Activated effector memory CD4-positive, alpha-beta T cell treated with Interleukin-2 at 50 U/mL for 16 hours (primary cell): ENCODE measurements around the gene VPS33B.
A peak's percentile ranks its signal among the peaks of the same experiment; 100 is the strongest.

ENCODE experiments used
- DNase-seq: peaks from one replicate; pipeline ENCODE4 v3.0.0-alpha.2; 2020

The VPS33B gene

DNA sequence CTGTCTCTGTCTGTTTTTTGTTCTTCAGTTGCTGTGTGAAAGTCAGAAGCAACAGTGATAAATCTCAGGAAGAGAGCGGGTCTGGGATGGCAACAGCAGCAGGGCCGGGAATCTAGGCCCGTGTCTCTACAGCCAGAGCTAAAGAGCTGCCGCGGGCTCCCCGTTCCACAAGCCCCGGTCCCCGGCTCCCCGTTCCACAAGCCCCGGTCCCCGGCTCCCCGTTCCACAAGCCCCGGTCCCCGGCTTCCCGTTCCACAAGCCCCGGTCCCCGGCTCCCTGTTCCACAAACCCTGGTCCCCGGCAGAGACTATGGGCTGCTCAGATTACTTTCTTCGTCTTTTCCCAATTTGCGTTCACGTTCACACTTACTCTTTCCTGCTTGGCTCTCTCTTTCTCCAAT is 48.2 kb downstream of the VPS33B start:
- no peak for DNase-seq

DNA sequence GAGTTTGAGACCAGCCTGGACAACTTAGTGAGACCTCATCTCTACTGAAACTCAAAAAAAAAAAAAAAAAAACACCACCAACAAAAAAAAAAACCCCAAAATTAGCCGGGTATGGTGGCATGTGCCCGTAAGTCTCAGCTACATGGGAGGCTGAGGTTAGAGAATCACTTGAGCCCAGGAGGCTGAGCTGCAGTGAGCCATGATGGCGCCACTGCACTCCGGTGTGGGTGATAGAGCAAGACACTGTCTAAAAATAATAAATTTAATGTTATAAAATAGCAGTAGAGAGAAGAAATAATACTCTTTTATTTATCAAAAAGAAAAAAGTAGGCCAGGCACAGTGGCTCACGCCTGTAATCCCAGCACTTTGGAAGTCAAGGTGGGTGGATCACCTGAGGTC is 50.3 kb downstream of the VPS33B start:
- no peak for DNase-seq

DNA sequence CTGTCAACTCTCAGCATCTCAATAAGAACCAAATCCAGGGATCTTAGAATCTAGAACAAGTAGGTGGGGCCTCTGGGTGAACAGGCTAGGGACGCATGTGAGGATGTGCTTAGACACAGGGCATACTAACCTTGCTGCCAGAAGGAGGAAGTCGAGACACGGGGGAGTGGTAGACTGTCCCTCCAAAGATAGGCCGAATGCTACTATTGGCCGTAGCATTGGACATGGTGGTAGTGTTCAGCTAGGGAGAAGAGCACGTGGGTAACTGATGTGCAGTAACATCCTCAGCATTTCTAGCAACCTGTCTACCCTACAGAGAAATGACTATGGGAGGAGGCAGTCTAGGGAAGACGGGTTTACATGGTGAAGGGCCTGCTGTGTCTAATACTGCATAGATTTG is 52.1 kb downstream of the VPS33B start:
- DNase-seq = no peak

DNA sequence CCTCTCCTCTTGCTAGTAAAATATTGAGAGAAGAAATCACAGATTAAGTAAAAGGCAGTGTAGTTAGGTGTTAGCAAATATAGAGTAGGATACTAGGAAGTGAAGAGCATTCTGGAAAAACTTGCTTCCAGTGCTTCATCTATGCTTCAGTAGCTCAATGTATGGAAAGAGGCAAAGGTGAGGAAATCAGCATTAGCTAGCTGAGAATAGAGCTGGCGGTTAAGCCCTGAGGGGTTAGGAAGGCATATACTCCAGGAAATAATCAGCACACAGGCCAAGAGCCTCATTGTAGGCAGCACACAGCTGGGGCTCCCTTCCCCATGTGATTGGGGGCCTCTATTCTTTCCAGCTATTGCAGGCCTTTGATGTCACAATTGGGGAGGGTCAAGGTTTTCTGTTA is 54.0 kb downstream of the VPS33B start:
- no peak for DNase-seq

DNA sequence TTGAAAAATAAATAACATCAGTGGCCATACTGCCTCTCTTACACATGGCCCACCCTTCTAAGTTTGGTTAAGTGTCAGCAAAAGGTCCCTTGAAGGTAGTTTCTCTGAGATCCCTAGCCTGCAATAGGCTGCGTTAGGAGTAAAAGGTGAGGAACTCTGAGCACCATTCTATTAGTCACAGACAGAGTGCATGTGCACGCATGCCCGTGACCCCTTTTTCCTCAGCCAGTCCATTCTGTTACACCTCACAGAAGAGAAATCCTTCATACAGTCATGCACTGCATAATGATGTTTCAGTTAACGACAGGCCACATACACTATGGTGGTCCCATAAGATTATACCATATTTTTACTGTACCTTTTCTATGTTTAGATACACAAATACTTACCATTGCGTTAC is 55.2 kb downstream of the VPS33B start:
- DNase-seq = no peak

DNA sequence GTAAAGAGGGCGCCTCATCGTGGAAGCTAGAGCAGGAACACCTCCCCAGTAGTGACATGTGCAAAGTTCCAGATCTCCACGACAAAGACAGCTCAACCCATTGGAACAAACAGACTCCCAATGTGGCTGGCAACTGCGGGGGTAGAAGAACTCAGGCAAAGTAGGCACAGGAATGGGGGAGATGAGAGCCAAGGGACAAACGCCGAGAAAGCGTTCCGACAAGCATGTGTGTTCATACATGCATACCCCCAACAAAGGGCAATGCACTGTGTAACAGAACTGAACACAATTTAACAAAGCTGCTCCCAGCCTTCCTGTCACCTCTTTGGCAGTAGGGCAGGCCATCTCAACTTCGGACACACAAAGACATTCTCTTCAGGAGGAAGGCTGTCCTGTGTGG is 56.1 kb downstream of the VPS33B start:
- no peak for DNase-seq

DNA sequence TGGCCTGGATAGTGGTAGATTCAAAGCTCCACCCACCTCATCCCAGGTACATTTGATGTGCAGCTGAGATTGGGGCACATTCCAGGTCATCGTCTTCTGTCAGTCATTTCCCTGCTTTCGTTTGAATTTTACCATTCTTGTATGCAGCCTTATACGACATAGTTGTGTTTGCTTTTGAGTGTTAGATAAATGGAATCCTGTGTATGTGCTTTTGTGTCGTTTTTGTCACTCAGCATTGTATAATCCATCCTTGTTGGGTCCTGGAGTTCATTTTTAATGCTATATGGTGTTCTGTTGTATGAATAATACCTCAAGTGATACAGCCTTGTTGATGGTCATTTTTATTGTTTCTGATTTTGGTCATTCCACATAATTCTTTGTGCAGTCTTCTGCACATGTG is 60.4 kb downstream of the VPS33B start:
- DNase-seq = no peak

DNA sequence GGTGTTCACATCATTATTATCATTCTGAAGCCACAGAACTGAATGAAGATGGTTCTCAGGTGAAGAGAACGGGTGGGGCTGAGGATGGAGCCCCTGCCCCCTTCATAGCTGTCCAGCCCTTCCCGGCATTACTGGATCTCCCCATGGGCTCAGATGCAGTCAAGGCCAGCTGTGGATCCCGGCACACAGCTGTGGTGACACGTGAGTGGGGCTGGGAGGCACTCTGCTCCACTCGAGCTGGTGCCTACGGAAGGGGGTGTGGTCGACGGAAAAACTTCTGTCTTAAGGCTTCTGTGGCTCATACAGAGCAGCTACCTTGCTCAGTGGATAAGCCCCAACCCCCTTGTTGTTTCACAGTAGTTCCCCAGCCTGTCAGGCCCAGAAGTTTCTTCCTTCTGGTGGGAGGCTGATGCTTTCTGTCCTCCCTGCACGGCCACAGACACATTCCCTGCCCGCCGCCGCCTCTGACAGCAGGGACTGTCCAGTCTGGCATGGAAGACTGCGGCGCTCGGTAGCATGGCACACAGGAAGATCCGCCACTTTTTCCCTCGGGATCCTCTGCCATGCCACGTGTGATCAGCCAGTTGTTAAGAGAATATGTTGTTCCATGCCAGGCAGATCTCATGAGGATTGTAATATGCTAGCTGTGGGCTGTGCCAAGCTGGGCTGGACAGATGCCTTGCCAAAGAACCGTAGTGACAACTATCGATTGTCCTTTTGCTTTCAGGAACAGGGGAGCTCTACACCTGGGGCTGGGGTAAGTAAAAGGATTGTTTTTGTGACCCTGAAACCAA is 61.9 kb downstream of the VPS33B start:
- no peak for DNase-seq

DNA sequence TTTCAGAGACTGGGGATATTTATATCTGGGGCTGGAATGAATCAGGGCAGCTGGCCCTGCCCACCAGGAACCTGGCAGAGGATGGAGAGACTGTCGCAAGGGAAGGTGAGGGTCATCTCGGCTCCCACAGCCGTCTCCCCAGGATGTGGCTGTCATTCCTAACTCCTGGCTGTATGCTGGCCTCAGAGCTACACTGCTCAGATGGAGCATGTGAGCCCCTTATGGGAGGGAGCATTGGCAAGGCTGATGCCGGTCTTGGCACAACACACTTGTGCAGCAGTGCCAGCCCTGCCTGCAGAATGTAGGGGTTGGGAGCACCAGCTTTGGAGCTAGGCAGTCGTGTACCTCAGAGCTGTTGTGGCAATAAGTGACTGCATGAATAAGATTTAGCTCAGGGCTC is 62.5 kb downstream of the VPS33B start:
- no peak for DNase-seq

DNA sequence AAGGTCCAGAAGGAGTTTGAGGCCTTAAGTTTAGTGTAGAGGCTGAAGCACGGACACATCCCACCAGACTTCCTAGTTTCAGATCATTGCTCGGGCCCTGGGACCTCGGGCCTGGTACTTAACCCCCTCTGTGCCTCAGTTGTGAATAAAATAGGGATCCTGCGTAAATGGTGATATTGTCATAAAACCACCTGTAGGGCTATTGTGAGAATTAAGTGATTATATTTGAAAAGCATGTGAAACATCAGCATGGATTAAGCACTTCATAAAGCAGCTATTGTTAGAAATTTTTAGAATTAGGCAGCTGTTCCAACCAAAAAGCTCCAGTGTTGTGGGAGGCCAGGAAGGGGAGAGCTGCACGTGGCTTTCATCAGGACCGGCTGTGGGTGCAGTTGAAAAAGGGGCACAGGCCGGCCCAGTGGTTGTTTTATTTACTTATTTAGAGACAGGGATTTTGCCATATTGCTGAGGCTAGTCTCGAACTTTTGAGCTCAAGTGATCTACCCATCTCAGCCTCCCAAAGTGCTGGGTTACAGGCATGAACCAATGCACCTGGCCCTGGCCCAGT is 63.3 kb downstream of the VPS33B start:
- DNase-seq = no peak

DNA sequence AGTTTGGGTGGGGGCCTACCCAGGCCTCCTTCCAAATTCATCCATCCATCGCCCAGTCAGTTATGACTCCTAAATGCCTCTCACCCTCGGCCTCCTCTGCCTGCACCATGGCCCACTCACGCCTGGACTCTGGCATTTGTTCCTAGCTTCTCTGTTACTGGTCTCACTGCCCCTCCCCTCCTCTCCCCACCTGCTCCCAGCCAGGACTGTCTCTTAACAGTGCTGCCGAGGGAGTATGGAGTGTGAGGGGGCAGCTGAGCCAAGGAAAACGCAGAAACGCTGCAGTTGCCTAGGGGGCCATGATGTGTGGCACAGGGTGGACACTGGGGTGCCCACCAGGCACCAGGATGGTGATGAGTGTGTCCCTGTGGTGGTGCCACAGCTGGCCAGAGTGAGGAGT is 64.6 kb downstream of the VPS33B start:
- no peak for DNase-seq

DNA sequence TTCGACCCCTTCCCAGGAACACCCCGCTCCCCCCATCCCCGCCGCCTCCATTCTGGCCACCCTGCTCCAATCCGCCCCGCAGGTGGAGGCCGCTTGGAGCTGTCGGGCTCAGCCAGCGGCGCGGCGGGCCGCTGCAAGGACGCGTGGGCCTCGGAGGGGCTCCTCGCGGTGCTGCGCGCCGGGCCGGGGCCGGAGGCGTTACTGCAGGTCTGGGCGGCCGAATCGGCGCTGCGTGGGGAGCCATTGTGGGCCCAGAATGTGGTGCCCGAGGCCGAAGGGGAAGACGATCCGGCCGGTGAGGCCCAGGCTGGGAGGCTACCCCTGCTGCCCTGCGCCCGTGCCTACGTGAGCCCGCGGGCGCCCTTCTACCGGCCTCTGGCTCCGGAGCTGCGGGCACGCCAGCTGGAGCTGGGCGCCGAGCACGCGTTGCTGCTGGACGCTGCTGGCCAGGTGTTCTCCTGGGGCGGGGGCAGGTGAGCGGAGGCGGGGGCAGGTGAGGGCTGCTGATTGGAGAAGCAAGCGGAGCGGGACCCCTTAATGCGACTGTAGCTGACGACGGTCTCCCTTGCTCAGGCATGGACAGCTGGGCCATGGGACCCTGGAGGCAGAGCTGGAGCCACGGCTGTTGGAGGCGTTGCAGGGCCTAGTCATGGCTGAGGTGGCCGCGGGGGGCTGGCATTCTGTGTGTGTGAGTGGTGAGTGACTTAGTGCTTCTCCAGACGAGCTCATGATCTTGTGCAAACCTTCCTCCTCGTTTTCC is 65.2 kb downstream of the VPS33B start:
- no peak for DNase-seq

DNA sequence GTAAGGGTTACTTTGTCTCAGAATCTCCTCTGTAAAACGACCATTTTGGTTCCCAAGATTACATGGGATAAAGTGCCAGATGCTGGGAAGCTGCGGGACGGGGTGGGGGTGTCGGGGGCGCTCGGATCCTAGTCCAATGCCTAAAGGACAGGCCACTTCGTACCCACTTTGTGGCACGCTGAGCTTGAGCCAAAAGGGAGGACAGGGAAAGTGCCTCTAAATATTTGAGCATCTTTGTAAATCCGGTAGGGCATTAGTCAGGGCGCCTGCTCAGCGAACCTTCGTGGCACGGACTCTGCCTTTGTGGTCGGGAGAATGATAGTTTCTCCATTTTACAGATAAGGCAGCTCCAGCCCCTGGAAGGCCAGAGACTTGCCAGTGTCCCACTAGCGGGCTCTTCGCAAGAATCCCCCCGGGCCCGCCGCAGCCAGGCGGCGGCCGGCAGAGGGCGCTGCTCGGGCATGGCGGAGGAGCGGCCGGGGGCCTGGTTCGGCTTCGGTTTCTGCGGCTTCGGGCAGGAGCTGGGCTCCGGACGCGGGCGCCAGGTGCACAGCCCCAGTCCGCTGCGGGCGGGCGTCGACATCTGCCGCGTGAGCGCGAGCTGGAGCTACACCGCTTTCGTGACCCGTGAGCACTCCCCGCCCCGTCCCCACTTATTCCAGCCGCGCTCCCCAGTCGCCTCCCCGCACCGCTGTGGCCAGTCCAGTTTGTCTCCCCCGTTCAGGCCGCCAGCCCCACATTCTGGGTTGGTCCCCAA is 65.9 kb downstream of the VPS33B start:
- DNase-seq = peak; percentile 46

DNA sequence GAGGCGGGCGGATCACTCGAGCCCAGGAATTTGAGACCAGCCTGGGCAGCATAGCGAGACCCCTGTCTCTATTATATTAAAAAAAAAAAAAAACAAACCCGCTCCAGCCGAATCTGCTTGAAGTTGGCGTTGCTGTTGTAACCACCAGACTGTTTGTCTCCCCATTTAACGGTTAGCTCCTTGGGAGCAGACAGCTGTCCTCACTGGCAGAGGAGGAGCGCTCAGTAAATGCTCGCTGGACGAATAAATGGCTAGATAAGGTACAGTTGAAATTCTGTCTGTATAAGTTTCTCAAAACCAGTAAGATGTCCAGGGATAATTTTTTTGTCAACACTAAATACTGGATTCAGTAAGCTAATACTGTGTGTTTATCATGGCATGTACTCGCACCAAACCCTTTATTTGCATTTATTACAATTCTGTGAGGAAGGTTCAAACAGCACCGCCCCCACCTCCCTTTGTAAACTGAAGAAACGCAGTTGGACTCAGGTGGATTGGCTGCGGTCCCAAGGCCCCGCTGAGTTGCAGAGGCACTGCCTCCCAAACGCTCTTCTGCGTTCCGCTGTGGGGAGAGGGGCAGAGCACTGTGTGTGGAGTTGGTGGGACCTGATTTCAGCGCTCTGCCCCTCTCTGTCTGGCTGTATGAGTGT is 66.6 kb downstream of the VPS33B start:
- DNase-seq = no peak

DNA sequence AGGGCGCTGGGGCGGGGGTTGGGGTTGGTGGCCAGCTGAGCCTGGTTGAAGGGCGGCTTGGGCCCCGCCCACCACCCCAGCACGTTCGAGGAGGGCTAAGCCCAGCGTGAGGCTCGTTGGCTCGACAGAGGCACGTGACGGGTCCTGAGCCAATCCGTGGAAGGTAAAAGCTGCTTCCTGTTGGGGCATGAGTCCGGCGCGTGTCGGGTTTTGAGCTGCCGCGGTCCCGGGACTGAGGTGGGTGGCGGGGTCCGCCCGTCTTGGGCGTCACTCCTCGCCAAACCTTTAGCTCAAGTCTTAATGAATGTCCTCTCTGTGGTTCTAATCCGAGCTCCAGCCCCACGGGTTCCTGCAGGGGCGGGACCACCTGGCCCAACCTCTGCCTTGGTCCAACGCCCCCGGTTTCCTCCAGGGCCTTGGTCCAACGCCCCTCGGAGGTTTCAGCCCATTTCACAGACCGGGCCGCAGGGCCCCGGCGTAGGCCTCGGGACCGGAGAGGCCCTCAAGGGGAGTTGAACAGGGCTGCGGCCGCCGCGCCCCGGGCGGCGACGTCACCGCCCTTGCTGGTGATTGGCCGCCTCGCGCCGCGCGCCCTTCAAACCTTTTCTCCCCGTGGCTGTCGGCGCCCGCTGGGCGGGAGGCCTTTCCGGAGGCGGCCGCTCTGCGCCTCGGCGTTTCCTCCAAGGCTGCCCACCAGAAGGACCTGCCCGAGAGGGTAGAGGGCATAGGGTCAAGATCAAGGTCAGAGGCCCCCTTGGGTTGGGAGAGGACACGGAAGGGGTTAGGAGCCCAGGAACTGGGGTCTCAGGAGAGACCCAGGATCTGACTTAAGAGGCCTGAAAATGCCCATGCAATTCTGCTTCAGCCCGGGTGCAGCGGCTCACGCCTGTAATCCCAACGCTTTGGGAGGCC is 67.4 kb downstream of the VPS33B start, which contains the start of gene RCCD1:
Gene RCCD1 (plus strand): TSS at position 173 of the 912 bp plus-strand sequence. CDS start 1,851 bp downstream, outside the sequence.
- DNase-seq = peak; percentile 78

DNA sequence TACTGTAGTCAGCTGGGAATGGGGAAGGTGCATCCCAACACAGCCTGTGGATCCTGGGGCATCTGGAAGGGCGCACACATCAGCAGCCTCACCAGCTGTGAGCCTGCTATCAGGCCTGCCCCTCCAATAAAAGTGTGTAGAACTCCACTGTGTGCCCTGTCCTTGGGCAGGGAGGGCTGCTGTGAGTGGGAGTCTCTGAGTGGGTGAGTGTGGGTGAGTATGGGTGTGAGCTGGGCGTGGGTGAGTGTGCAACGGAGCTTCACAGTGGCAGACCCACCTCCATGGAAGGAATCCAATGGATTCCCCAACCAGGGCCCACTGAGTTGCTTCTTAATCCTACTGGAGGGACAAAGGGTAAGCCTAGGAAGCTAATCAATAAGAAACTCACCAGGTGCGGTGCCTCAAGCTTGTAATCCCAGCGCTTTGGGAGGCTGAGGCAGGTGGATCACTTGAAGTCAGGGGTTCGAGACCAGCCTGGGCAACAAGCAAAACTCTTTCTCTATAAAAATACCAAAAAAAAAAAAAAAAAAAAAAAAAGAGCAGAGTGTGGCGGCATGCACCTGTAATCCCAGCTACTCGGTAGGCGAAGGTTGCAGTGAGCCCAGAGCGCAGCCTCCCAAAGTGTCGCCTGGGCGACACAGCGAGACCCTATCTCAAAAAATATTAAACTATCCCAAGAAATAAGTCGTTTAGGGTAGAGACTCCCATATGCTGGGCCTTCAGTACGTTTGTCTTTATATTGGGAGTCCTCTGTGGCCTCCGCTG is 68.3 kb downstream of the VPS33B start:
- DNase-seq = no peak

DNA sequence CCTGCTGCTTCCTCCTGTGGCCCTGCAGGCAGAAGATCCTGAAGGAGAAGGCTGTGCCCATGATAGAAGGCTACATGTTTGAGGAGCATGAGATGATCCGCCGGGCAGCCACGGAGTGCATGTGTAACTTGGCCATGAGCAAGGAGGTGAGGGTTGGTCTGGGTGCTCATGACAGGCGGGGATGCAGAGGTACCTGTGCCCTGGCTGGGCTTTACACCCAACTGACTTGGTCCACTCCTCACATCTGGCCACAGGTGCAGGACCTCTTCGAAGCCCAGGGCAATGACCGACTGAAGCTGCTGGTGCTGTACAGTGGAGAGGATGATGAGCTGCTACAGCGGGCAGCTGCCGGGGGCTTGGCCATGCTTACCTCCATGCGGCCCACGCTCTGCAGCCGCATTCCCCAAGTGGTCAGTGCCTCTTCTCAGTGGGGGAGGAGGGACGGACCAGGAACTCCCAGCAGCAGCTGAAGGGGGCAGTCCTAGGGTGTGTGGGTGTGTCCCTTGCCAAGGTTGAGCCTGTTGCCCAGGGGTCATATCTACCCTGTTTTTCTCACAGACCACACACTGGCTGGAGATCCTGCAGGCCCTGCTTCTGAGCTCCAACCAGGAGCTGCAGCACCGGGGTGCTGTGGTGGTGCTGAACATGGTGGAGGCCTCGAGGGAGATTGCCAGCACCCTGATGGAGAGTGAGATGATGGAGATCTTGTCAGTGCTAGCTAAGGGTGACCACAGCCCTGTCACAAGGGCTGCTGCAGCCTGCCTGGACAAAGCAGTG is 69.3 kb downstream of the VPS33B start:
- no peak for DNase-seq

DNA sequence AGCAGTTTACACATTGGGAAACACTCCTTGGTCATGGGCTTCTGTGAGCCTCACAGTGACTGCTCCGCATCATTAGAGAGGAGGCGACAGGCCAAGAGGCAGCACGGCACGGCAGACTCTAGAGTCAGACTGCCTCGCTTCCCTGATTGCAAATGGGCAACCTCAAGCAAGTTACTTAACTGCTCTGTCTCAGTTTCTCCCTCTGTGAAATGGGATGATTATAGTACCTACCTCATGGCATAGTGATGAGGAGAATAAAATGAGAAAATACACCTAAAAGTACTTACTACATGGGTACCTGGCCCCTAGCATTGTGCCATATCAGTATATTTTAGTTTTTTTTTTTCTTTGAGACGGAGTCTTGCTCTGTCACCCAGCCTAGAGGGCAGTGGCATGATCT is 71.7 kb downstream of the VPS33B start:
- no peak for DNase-seq

DNA sequence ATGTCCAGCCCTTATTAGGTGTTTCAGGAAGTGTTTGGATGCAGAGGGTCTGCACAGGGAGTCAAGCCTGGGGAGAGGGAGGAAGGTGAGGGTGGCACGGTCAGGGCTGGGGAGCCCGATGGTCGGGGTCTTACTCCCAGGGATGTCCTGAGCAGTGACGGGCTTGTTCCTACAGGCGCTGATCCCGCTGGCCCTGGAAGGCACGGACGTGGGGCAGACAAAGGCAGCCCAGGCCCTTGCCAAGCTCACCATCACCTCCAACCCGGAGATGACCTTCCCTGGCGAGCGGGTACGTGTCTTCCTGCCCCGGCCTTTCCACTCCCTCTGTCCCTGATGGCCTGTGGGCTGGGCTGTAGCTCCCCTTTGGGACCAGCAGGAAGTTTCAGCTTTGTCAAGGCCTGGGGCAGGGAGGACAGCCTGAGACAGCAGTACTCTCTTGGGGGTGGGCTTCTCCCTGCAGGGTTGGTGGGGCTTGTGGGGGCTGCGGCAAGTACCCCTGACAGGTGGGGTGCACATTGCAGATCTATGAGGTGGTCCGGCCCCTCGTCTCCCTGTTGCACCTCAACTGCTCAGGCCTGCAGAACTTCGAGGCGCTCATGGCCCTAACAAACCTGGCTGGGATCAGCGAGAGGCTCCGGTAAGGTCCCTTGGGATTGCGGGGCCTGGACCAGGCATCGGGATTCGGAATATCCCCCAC is 72.3 kb downstream of the VPS33B start:
- no peak for DNase-seq
